Measurements from ENCODE around the gene GABRR1.

The GABRR1 gene

GRCh38 chr6:89172131-89172530 is 45.0 kb downstream of the GABRR1 start:
- no peak for DNase-seq (ENCODE audit: low read depth, low spot score)
- no peak overlapping the region for H3K27ac ChIP-seq (ENCODE audit: low read length)
- no peaks in the 10 kb centered on the region for H3K9me3 ChIP-seq (ENCODE audit: control insufficient read depth, insufficient read depth, low read length)
- WGBS (ENCODE audit: insufficient coverage, insufficient read length), result no CpG with 5 or more reads among the region's 6 CpGs
- no peaks in the 10 kb centered on the region for H3K4me1 ChIP-seq (ENCODE audit: control insufficient read depth, insufficient read depth, low read length)
- H3K27me3 ChIP-seq (ENCODE audit: control insufficient read depth, insufficient read depth, low read length), result no peaks in the 10 kb centered on the region
- H3K4me3 ChIP-seq (ENCODE audit: low read length), result no peak overlapping the region
- H3K36me3 ChIP-seq (ENCODE audit: control insufficient read depth, insufficient read depth, low read length), result no peaks in the 10 kb centered on the region

DNA sequence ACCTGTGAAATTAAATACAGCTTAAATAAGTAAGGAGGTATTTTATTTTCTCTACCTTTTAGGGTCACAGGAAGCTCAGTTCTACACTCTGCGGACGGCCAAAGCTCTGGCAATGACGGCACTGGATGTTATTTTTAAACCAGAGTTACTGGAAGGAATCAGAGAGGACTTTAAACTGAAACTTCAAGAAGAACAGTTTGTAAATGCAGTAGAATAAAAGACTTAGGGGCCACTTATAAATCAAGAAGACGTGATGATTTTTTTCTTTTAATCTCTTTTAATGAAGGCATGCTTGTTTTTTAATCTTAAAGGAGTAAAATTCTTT is 55.1 kb downstream of the GABRR1 start:
- no peak overlapping the region for H3K4me3 ChIP-seq (ENCODE audit: low read length)
- H3K9me3 ChIP-seq (ENCODE audit: control insufficient read depth, insufficient read depth, low read length), result no peaks in the 10 kb centered on the region
- H3K27me3 ChIP-seq (ENCODE audit: control insufficient read depth, insufficient read depth, low read length), result no peaks in the 10 kb centered on the region
- WGBS (ENCODE audit: insufficient coverage, insufficient read length), result no CpG with 5 or more reads among the region's 4 CpGs
- no peaks in the 10 kb centered on the region for H3K36me3 ChIP-seq (ENCODE audit: control insufficient read depth, insufficient read depth, low read length)
- no peaks in the 10 kb centered on the region for H3K4me1 ChIP-seq (ENCODE audit: control insufficient read depth, insufficient read depth, low read length)
- H3K27ac ChIP-seq (ENCODE audit: low read length), result no peak overlapping the region
- DNase-seq (ENCODE audit: low read depth, low spot score), result no peak

DNA sequence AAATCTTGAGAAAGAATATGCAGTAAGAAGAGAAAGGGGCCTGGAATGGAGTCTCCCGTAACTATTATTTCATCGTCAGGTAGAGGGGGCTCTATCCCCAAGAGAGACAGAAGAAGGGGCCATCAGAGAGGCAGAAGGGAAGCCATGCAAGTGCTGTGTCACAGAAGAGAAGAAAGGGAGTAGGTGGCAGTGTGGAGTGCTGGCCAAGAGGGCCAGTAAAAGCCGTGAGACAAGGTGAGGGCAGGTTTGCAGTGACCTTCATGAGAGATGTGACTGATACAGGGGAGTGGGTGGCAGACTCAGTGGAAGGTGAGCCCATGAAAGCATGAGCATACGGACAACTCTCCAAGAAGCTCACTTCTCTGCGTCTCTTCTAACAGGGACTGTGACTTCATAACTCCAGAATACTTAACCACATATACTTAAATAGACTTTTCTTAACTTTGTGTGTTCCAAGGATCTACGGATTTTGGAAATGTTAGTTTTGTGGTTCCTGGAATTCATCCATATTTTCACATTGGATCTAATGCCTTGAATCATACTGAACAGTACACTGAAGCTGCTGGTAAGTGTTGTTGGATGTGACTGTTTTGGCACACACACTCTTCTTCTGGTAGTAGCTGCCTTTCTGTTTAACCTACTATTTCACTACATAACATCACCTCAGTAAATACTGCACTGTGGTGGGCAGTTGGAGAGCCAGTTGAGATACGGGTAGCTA is 55.7 kb downstream of the GABRR1 start:
- DNase-seq (ENCODE audit: low read depth, low spot score), result no peak
- Histone ChIP-seq H3K4me1 (ENCODE audit: control insufficient read depth, insufficient read depth, low read length) (no peaks in the 10 kb centered on the region), H3K27me3 (ENCODE audit: control insufficient read depth, insufficient read depth, low read length) (no peaks in the 10 kb centered on the region), H3K9me3 (ENCODE audit: control insufficient read depth, insufficient read depth, low read length) (no peaks in the 10 kb centered on the region), H3K4me3 (ENCODE audit: low read length) (no peak overlapping the region), H3K36me3 (ENCODE audit: control insufficient read depth, insufficient read depth, low read length) (no peaks in the 10 kb centered on the region), H3K27ac (ENCODE audit: low read length) (no peak overlapping the region)
- WGBS (ENCODE audit: insufficient coverage, insufficient read length), result no CpG with 5 or more reads among the region's 7 CpGs

- DNase-seq (ENCODE audit: low read depth, low spot score), result no peak
- Histone ChIP-seq H3K27ac (ENCODE audit: low read length) (no peak overlapping the region), H3K27me3 (ENCODE audit: control insufficient read depth, insufficient read depth, low read length) (no peaks in the 10 kb centered on the region), H3K36me3 (ENCODE audit: control insufficient read depth, insufficient read depth, low read length) (no peaks in the 10 kb centered on the region), H3K4me3 (ENCODE audit: low read length) (no peak overlapping the region), H3K4me1 (ENCODE audit: control insufficient read depth, insufficient read depth, low read length) (no peaks in the 10 kb centered on the region), H3K9me3 (ENCODE audit: control insufficient read depth, insufficient read depth, low read length) (no peaks in the 10 kb centered on the region)
- 100% methylated on average over 1 of the region's 4 CpGs for WGBS (ENCODE audit: insufficient coverage, insufficient read length)
These were observed 56.6 kb downstream of the GABRR1 start for GRCh38 chr6:89160331-89161092.

DNA sequence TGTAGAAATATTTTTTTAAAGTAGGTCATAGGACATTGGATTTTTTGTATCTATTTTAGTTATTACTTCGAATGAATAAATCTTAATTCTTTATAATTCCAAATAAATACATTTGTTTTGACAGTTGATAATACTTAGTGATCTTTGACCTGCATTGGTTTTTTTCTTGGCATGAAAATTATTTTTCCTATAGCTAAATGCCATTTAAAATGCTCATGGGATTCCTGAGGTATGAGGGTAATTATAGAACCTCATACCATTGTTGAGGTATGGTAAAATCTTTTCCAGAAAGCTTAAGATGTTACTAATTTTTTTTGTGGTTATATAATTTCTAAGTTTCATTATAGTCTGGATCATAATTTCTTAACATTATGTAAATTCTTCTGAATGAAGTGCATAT is 63.0 kb downstream of the GABRR1 start:
- Histone ChIP-seq H3K27me3 (ENCODE audit: control insufficient read depth, insufficient read depth, low read length) (no peaks in the 10 kb centered on the region), H3K4me3 (ENCODE audit: low read length) (no peak overlapping the region), H3K4me1 (ENCODE audit: control insufficient read depth, insufficient read depth, low read length) (no peaks in the 10 kb centered on the region), H3K36me3 (ENCODE audit: control insufficient read depth, insufficient read depth, low read length) (no peaks in the 10 kb centered on the region), H3K27ac (ENCODE audit: low read length) (no peak overlapping the region), H3K9me3 (ENCODE audit: control insufficient read depth, insufficient read depth, low read length) (no peaks in the 10 kb centered on the region)
- no peak for DNase-seq (ENCODE audit: low read depth, low spot score)
- no CpG with 5 or more reads among the region's 1 CpG for WGBS (ENCODE audit: insufficient coverage, insufficient read length)

DNA sequence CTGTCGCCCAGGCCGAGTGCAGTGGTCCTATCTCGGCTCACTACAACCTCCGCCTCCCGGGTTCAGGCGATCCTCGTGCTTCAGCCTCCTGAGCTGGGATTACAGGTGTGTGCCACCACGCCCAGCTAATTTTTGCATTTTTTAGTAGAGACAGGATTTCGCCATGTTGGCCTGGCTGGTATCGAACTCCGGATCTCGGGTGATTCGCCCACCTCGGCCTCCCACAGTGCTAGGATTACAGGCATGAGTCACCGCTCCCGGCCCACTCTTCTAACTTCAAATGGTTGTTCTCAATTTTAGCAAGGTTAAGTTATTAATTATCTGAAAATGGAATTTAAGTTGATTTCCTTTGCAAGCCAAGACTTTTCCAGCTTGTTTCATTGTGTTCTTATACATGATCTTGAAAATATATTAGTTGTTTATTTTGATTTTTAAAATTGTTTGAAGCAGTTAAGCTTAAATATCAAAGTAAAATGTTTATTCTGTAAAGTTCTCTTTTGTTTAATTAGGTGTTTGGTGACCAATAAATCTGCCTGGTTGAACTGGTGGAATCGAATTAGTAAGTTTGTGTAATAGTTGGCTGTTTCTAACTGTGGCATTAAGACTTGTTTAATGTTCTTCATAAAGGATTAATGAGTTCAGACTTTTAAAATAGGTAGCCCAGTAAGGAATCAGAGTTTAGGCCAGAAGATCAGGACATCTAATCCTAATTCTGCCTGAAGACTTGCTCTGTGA is 69.0 kb downstream of the GABRR1 start:
- H3K4me1 ChIP-seq (ENCODE audit: control insufficient read depth, insufficient read depth, low read length), result no peaks in the 10 kb centered on the region
- peaks cover 8% of the 10 kb centered on the region; the same call in 1 of the 2 replicates for H3K27me3 ChIP-seq (ENCODE audit: control insufficient read depth, insufficient read depth, low read length)
- 100% methylated on average over 1 of the region's 17 CpGs for WGBS (ENCODE audit: insufficient coverage, insufficient read length)
- H3K4me3 ChIP-seq (ENCODE audit: low read length), result no peak overlapping the region
- no peaks in the 10 kb centered on the region for H3K9me3 ChIP-seq (ENCODE audit: control insufficient read depth, insufficient read depth, low read length)
- no peak overlapping the region for H3K27ac ChIP-seq (ENCODE audit: low read length)
- H3K36me3 ChIP-seq (ENCODE audit: control insufficient read depth, insufficient read depth, low read length), result no peaks in the 10 kb centered on the region
- DNase-seq (ENCODE audit: low read depth, low spot score), result no peak

GRCh38 chr6:89146718-89147700 is 70.1 kb downstream of the GABRR1 start:
- DNase-seq (ENCODE audit: low read depth, low spot score), result no peak
- no CpG with 5 or more reads among the region's 26 CpGs for WGBS (ENCODE audit: insufficient coverage, insufficient read length)
- Histone ChIP-seq H3K9me3 (ENCODE audit: control insufficient read depth, insufficient read depth, low read length) (no peaks in the 10 kb centered on the region), H3K4me1 (ENCODE audit: control insufficient read depth, insufficient read depth, low read length) (no peaks in the 10 kb centered on the region), H3K4me3 (ENCODE audit: low read length) (peak overlapping the region; percentile 48; the same call in 1 of the 2 replicates), H3K27ac (ENCODE audit: low read length) (no peak overlapping the region), H3K36me3 (ENCODE audit: control insufficient read depth, insufficient read depth, low read length) (no peaks in the 10 kb centered on the region), H3K27me3 (ENCODE audit: control insufficient read depth, insufficient read depth, low read length) (peaks cover 8% of the 10 kb centered on the region; the same call in 1 of the 2 replicates)

DNA sequence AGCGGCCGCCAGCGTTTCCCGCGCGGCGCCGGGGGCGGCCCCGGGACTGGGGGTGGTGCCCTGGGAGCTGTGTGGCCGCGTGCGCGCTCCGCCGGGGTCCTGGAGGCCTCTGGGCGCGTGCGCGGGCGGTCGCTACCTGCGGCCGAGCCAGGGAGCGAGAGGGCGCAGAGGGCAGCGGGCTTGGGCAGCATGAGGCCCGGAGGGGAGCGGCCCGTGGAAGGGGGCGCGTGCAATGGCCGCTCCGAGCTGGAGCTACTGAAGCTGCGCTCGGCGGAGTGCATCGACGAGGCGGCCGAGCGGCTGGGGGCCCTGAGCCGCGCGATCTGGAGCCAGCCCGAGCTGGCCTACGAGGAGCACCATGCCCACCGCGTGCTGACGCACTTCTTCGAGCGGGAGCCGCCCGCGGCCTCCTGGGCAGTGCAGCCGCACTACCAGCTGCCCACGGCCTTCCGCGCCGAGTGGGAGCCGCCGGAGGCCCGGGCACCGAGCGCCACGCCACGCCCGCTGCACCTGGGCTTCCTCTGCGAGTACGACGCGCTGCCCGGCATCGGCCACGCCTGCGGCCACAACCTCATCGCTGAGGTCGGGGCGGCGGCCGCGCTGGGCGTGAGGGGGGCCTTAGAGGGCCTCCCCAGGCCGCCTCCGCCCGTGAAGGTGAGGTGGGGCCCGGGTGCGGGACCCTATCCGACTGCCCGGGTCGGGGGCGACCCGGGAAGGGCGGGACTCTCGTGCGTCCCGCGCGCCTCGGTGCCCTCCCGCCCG is 71.0 kb downstream of the GABRR1 start, which contains the start of gene PM20D2:
Gene PM20D2, plus strand, starts transcription at position 100 of the 762 bp plus-strand sequence. Its CDS starts 90 bp downstream, at position 190.
- H3K4me1 ChIP-seq (ENCODE audit: control insufficient read depth, insufficient read depth, low read length), result no peaks in the 10 kb centered on the region
- H3K9me3 ChIP-seq (ENCODE audit: control insufficient read depth, insufficient read depth, low read length), result no peaks in the 10 kb centered on the region
- H3K27me3 ChIP-seq (ENCODE audit: control insufficient read depth, insufficient read depth, low read length), result peaks cover 8% of the 10 kb centered on the region; the same call in 1 of the 2 replicates
- H3K4me3 ChIP-seq (ENCODE audit: low read length), result peak within 1 kb of the TSS; percentile 48
- H3K27ac ChIP-seq (ENCODE audit: low read length), result no peak within 1 kb of the TSS
- no CpG with 5 or more reads among the region's 102 CpGs for WGBS (ENCODE audit: insufficient coverage, insufficient read length)
- H3K36me3 ChIP-seq (ENCODE audit: control insufficient read depth, insufficient read depth, low read length), result no peaks in the 10 kb centered on the region
- DNase-seq (ENCODE audit: low read depth, low spot score), result no peak
